Glomerular visceral epithelial cell (primary cell): ENCODE data around the gene TMTC2.
"Not testable (repeated sequence)": the region's sequence is repeated elsewhere in the genome, so short reads cannot be mapped to it uniquely, and the experiment has no call there.

Experiments used
- DNase-seq: peaks from one replicate; pipeline ENCODE4 v3.0.0-alpha.2; 2016; ENCODE audit errors: extremely low spot score

TMTC2 gene

DNA sequence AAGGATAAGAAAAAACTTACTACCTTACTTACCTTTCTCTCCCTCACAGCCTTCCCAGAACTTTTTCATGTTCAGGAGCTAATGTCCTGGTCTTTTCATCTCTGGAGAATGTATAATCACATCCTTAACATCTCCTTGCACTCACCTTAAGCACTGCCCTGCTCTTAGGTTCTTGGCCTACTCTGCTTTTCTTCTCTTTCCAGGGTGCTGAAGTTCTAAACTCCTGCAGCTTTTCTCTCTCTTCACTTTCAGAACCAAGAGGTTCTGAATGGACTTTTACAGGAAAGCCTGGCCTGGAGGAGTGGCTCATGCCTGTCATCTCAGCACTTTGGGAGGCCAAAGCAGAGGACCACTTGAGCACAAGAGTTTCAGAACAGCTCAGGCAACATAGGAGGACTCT is 101.9 kb downstream of the TMTC2 start:
- DNase-seq, result no peak

DNA sequence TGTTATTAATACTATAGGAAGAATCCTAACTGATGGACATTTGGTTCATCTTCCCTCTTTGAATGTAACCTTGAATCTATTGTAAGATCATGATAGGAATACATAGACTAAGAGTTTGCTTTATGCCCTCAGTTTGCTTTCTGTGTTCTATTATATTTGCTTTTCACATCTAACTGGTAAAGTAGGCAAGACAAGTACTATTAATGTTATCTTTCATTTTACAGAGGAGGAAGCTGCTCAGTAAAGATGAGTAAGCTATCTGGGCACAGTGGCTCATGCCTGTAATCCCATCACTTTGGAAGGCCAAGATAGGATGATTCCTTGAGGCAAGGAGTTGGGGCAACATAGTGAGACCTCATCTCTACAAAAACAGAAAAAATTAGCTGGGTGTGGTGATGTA is 103.0 kb downstream of the TMTC2 start:
- DNase-seq, result no peak

DNA sequence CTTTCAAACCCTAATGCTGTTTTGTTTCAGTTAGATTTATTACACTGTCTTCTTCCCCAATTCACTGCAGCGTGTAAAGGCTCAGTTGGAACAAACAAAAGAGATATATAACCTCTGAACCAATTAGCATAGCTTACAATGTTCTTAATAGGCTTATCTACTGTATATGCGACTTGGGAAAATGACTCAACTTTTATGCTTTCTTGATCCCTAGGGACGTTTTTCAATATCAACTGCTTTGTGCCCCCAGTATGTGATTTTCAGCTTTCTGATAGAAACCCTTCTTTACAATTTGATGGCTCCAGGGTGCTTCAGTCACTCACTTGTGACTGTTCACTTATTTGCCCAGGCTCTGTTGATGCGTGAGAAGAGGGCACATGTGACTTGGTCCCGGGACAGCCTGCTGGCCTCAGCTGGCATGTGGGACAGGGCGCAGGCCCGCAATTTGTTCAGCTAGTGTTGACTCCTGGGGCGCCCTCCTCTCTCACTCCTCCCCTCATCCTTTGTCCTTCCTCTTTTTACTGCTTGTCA is 107.1 kb downstream of the TMTC2 start:
- no peak for DNase-seq

DNA sequence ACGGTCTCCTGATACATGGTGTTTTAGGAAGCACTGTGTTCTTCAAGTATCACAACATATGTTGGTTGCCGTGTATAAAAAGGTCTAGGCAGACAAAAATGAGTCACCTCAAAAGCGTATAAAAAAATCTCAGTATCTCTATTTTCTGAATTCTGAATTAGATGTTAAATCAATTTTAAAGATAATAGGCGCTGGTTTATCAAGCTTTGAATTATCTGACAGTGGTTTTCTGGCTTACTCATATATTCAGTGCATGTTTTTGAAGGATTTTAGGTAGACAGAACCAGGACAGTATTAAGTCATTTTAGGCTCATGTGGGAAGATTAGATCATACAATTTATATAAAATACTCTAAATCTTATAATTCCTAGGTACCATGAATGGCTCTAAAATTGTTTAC is 110.8 kb downstream of the TMTC2 start:
- no peak for DNase-seq

DNA sequence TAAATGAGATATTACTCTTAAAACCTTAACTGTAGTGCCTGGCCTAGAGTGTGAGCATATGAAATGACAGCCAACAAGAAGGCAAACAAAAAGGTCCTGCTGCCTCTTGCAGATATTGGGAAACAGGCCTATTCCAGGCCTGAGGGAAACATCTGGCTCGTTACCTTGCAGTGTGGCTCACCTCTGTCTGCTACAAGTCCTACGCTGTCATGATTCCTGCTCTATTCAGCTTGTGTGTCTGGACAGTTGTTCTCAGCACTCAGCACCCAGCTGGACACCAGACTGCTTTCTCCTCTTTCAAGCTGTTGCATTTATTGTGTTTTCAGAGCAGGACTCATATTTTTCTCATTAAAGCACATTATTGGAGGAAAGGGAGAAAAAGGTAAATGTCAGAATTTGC is 113.5 kb downstream of the TMTC2 start:
- no peak for DNase-seq

DNA sequence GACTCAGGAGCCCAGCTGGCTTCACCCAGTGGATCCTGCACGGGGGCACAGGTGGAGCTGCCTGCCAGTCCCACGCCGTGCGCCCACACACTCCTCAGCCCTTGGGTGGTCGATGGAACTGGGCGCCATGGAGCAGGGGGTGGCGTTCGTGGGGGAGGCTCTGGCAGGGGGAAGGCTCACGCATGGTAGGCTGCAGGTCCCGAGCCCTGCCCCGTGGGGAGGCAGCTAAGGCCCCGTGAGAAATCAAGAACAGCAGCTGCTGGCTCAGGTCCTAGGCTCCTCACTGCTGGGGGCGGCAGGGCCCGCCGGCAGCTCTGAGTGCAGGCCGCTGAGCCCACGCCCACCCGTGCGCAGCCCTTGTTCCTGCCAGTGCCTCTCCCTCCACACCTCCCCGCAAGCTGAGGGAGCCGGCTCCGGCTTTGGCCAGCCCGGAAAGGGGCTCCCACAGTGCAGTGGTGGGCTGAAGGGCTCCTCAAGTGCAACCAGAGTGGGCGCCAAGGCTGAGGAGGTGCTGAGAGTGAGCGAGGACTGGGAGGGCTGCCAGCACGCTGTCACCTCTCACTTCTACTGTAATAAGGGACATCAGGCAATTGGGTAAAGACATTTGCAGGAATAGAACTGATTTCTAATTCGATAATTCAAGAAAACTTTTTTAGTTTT is 115.4 kb downstream of the TMTC2 start:
- no peak for DNase-seq

DNA sequence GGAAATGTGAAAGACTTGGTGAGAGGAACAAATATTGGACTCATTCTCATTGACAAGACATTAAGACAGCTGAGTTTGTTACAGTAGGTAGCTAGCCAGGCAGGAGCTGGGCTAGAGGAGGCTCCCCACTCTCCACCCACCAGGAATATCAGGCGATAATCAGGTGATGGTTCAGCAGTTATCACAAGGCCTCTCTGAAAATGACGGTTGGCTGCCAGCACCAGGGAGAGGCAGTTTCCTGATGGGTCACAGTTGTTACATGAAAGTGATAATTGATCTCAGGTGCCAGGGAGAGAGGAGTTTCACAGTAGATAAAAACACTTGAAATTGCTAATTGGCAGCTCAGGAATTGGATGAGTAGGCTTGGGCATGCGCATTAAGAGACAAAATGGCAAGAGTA is 116.5 kb downstream of the TMTC2 start:
- DNase-seq, result no peak

DNA sequence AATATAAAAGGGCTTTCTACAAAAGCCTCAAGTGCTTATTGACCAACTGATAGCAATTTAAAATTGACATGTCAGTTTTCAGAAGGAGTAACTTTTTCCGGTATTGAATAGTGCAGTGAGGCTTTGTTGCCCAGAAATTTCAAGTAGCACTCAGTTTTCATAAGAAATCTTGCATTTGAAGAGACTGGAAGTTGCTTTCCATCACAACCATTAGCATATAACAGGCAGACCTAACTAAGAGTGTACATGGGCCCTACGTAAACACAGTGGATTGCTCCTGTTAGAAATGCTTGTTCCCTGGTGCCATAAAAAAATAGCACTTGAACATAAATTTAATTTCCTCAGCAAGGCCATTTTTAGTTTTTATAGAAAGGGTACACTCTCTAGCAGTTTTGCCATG is 117.9 kb downstream of the TMTC2 start:
- DNase-seq, result no peak

DNA sequence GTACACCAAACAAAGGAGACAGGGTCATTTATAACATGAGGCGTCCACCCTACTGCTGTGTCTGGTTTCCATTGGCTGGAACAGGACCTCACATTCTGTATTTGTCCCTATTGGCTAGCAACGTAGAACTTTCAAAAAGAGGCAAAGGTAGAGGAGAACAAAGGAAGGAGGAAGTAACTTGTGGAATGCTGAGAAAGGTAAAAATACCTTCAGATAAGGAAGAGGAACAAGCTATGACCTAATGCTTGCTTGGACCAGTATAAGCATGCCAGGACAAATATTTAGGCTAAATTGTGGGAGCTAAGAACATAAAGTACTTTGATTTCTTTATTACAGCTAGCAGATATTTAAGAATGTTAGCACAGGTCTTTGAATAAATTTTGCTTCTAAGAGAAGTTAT is 118.3 kb downstream of the TMTC2 start:
- not testable (repeated sequence) for DNase-seq

DNA sequence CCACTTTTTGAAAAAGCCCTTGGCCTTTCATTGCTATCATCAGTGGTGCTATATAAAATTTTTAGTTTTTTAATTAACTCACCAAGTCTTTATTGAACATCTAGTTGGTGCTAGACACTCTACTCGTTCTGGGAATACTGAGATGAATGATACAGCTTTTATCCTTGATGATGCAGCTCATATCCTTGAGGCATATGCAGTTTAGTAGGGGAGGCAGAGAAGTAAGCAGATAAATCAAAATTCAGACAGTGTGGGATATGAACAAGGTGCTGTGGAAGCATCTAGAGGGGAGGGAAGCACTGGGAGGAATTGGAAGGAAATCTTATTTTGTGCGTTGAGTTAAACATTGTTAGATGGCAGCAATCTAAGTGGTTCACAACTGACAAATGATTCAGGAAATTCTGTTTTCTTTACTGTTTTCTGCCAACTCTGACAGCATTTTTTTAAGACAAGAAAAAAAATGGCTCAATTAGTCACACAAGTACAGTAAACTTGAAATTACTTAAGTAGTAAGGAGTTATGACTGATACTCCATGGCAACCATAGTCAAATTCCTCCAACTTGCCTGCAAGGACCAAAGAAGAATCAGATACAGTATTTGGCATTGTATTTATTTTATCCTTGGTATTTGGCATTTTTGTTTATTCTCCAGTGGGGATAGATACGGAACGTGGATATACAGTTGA is 119.2 kb downstream of the TMTC2 start:
- no peak for DNase-seq

DNA sequence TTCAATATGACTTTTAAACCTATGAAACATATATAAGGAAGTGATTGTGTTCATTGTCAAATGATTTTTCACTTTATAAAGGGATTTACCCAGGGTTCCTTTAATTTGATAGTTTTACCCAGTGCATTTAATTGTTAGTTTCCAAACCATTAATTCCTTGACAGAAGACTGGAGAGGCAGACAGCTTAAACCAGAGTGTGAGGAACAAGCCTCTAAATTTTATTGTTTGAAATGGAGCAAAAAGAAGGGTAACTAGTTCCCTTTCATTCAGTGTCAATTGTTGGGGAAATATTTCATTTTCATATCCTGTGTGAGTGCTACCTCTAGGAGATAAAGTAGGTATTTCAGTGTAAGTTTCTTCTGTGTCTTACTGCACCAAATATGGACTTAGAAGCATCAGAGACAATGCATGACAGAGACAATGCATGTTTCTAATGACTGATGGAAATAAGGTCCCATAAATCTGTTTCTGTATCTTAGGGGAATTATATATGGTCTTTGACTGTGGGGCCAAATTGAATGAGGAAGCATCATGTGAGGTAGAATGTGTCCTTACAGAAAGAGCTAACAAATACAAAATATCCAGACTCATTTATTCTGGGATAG is 120.5 kb downstream of the TMTC2 start:
- no peak for DNase-seq

DNA sequence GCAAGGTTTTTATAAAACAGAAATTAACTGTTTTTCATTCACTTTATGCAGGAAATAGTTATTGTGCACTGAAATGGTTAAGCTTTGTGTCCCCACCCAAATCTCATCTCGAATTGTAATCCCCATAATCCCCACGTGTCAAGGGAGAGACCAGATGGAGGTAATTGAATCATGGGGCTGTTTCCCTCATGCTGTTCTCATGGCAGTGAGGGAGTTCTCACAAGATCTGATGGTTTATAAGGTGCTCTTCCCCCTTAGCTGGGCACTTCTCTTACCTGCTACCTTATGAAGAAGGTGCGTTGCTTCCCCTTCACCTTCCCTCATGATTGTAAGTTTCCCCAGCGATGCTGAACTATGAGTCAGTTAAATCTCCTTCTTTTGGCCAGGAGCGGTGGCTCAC is 123.9 kb downstream of the TMTC2 start:
- DNase-seq, result no peak

DNA sequence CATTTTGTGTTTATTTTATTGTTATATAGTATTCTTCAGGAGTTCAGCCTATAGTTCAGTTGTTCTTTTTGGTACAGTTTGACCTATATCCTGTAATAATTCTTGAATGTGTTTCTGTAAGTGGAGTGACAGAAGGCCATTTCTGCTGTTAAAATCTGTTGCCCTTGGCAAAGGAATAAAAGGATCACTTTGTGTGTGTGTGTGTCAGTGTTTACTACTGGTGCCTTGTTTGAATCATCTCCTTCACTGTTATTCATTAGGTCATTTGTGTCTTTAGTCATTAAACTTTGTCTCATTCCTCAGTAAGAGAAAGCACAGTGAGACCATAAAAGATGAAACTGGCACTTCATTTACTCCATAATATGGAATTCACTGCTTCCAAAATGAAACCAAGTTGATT is 130.7 kb downstream of the TMTC2 start:
- DNase-seq, result no peak

DNA sequence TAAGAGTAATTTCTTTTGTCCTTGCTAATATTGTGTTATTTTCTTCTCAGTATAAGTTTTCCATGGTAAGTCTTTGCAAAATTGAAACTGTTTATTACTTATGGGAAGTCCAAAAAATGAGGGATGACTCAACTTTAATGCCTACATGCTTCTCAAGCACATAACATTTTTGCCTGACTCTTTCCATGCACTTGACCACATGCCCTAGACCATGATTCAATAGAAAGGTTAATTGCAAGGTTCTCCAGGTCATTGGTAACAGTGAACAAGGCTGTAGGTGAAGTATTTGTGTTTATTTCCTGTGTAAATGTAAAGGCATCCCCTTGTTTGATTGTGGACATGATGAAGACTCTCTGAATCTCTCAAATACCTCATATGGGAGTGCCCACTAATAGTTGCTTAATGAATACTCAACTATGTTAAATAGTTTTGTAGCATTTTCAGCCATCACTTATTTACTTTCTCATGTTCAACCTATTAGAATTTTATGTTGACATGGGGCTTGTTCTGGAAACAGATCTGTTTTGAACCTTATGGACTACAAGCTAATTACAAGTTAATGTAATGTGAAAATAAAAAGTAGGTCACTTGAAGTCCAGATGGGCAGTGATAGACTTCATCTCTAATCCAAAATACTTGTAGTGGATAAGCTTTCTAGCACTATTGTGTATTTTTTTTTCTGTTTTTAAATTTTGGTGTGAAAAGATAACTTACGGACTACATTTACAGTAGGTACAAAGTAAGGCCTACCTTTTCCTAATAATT is 131.7 kb downstream of the TMTC2 start:
- DNase-seq, result no peak

DNA sequence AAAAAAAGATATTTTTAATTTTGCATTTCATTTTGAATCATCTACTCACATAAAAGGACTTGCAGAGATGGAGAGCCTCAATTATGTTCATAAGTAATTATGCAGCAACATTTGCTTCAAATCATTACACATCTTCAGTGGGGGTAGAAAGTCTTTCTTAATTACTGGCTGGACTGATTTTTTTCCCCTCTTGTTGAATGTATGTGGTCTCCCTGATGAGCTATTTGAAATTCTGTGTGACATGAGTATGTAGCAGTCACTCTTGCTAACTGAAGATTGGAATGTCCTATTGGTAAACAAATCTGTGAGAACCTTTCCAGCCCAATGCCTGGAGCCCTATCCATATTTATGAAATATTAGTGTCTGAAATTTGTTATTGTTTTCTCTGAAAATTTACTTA is 139.8 kb downstream of the TMTC2 start:
- no peak for DNase-seq

DNA sequence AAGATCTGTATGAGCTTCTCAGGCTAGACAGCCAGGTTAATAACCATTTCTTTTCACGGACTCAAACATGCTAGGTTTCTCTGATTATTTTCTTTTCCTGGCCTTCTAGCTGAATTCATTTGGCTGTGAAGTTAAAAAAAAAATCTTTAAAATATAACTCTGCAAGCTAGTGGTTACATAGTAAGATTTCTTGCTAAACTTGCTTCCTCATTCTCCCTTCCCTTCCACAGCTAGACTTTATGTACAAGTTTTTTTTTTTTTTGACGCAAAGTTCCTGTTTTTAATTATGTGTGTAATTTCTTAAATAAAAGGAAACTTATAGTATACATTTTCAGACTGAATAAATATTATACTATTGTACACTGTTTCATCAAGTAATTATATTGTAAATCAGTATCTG is 145.4 kb downstream of the TMTC2 start:
- DNase-seq, result no peak

DNA sequence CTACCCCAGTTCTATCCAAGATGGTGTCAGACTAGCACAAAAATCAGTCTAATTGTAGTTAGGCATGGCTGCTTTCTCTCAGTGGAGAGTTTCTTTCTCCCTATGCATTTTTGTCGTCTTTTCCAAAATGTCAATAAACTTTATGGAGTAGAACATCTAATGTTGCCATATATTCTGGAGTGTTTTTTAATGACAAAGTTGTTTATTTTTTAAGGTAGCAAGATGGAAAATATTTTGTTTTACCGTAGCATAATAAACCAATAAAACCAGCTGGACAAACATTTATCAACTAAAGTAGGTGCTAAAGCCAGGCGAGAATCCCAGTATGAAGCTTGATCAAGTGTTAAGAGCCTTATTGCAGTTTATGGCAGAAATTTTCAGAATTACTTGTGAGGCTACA is 146.3 kb downstream of the TMTC2 start:
- DNase-seq, result no peak

DNA sequence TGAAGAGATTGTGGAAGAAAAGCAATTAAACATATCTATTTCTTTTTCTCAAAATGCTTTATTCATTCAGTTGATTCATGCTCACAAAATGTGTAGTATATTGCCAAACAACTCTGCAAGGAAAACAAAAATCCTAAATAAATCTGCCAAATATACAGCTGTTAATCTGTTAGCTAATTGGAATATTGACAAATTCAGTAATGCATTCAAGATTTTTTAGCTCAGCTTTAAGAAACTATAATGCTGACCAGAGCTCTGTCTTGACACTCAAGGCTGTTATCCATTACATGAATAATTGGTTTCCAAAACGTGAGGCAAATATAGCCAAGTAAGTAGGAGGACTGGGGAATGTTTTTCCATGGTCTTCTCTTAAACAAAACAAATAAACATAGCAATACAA is 146.8 kb downstream of the TMTC2 start:
- DNase-seq, result no peak

DNA sequence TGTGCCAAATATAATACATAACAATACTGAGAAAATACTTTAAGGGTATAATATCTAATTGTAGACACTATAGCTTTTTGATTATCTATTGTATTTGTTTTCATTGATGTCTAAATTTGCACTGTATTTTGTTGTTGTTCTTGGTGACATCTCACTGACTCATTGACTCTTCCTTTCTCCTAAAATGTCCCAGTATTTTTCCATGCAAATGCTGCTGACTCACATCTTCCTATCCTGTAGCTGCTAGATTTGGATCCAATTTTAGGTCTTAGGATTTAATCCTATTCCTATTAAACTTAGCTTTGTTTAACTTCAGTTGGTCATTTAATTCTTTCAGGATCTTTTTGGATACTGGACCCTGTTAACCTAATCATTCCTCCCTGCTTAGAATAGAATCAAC is 148.5 kb downstream of the TMTC2 start:
- no peak for DNase-seq

DNA sequence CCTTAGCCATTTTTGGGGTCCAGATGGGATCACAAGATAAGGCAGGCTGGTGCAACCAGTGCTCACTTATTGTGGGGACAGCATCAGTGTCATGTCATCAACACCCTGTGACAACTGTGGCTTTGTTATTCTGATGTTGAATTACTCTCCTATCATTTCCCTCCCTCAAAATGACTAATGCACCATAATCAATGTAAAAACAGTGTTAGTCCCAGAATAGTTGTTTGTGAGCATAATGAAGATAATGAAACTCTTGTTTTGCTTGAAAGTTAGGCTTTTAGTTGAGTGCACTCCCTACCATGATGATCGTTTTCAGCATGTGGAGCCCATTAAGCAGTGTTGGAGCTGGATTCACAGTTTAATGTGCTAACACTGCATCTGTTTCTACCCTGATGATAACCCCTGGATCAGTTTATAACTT is 151.4 kb downstream of the TMTC2 start:
- DNase-seq, result no peak

DNA sequence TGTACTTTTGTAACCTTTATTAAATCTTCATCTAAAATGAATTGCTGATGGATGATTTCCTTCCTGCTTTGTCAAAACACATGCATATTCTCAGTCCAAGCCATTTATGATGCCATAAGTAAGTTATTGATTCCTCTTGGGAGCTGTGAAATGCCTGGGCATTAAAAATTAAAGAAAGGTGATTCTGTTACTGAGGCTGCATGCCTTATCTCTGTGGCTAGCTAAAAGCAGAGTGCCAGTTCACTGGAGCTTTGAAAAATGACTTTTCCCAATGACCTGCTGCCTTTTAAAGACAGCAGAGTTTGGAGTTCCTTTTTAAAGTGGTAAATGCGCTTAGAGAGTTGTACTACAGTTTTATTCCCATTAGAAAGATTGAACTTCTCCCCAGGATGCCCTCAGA is 152.1 kb downstream of the TMTC2 start:
- no peak for DNase-seq

DNA sequence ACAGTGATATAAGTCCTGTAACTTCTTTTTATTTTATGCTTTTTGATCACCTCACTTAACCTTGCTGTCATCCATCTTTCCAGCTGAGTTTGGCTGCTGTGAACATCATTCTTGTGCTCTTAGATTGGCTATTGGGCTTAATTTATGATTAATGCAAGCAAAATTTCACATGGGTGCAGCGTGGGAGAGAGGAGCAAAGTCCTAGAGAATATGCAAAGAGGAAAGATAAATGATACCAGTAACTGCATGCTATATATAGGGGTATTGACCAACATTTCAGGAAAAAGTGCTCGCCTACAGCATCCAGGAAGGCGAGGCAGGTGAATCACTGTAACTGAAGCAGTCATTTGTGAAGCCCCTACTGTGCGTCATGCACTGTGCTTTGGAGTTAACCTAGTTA is 153.1 kb downstream of the TMTC2 start:
- DNase-seq, result no peak
